SJCRH30 (cell line): Measurements from ENCODE around the gene FFAR2. TPM values are rescaled to one million over a fixed set of nuclear protein-coding genes. Genes with fewer than 3 reads are reported as not detected.
"Not testable (repeated sequence)": the region's sequence is repeated elsewhere in the genome, so short reads cannot be mapped to it uniquely, and the experiment has no call there.

Experiments used
- DNase-seq, 2 experiments: peaks; one replicate each; pipeline ENCODE4 v3.0.0-alpha.2; 2015 to 2020
- H3K27ac ChIP-seq: fragments of 250-450 bp; sonication (Bioruptor Pico); 2 replicates; pipeline ENCODE4 v1.5.1; 2020; ENCODE audit warnings: mild to moderate bottlenecking, moderate library complexity
- H3K27me3 ChIP-seq: fragments of 250-450 bp; sonication (Bioruptor Pico); 2 replicates; pipeline ENCODE4 v1.5.1; 2020; ENCODE audit warnings: mild to moderate bottlenecking, moderate library complexity
- H3K36me3 ChIP-seq: fragments of 250-450 bp; sonication (Bioruptor Pico); 2 replicates; pipeline ENCODE4 v1.5.1; 2020; ENCODE audit warnings: mild to moderate bottlenecking, moderate library complexity
- H3K4me1 ChIP-seq: fragments of 250-450 bp; sonication (Bioruptor Pico); 2 replicates; pipeline ENCODE4 v1.5.1; 2020; ENCODE audit warnings: mild to moderate bottlenecking, moderate library complexity
- H3K4me3 ChIP-seq: fragments of 250-450 bp; sonication (Bioruptor Pico); 2 replicates; pipeline ENCODE4 v1.5.1; 2020; ENCODE audit warnings: mild to moderate bottlenecking, moderate library complexity
- H3K9me3 ChIP-seq: fragments of 250-450 bp; sonication (Bioruptor Pico); replicated peaks from 2 replicates; pipeline ENCODE4 v1.5.1; 2020; ENCODE audit warnings: mild to moderate bottlenecking, moderate library complexity
- total RNA-seq: library from RNA; depleted of rRNA; stranded (reverse); fragments of >200 nt; shearing (Covaris generic); gene quantifications from 2 replicates; pipeline ENCODE4 v1.2.3, GENCODE V29; 2014

FFAR2 gene
- total RNA-seq, 1 experiment from 2014 or later = not detected

GRCh38 chr19:35458731-35459391 lies 10.8 kb downstream of the FFAR2 start:
- Histone ChIP-seq H3K27me3 (no peaks in the 10 kb centered on the region), H3K36me3 (no peaks in the 10 kb centered on the region), H3K9me3 (no peaks in the 10 kb centered on the region), H3K27ac (no peak overlapping the region), H3K4me3 (no peak overlapping the region), H3K4me1 (no peaks in the 10 kb centered on the region)
- no peak for DNase-seq

- DNase-seq = no peak
- H3K9me3 ChIP-seq = no peaks in the 10 kb centered on the region
- no peaks in the 10 kb centered on the region for H3K36me3 ChIP-seq
- H3K27ac ChIP-seq = no peak overlapping the region
- H3K4me3 ChIP-seq = no peak overlapping the region
- no peaks in the 10 kb centered on the region for H3K27me3 ChIP-seq
- no peaks in the 10 kb centered on the region for H3K4me1 ChIP-seq
Measured at GRCh38 chr19:35459414-35460082, 11.5 kb downstream of the FFAR2 start.

DNA sequence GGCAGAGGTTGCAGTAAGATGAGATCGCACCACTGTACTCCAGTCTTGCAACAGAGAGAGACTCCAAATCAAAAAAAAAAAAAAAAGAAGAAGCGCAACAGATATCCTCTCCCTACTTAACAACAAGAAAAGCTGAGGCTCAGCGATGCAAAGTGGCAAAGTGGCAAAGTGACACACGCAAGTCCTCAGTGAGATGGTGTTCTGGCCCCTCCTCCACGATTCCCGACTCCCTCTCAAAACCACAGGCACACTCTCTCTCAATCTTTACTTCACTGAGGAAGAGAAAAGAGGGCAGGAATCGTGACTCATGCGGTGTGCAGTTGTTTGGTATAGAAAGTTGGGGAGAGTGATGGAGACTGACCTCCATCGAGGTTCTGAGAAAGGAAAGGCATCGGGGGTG lies 12.6 kb downstream of the FFAR2 start:
- Histone ChIP-seq H3K27ac (no peak overlapping the region), H3K4me1 (no peaks in the 10 kb centered on the region), H3K27me3 (no peaks in the 10 kb centered on the region), H3K9me3 (no peaks in the 10 kb centered on the region), H3K4me3 (no peak overlapping the region), H3K36me3 (no peaks in the 10 kb centered on the region)
- no peak for DNase-seq

DNA sequence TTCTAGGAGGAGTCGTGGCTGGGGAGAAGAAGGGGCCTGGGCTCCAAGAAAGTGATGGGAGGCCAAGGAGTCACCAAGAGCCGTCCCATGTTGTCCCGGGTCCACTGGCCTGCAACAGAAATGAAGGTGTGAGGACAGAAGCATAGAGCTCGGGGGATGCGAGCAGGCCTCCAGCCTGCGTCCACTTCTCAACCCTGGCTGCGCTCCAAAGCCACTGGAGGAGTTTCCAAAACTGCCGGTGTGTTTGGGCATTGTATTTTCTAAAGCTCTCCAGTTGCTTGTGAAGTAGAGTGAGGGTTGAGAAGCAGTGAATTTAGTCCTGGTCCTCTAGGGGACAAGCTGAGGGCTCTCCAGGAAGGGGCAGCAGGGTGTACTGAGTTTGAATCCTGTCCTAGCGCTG lies 13.0 kb downstream of the FFAR2 start:
- no peak for DNase-seq

GRCh38 chr19:35461788-35462187 lies 13.7 kb downstream of the FFAR2 start:
- not testable (repeated sequence) for H3K27me3 ChIP-seq, H3K27ac ChIP-seq, DNase-seq, H3K4me3 ChIP-seq, H3K9me3 ChIP-seq, H3K4me1 ChIP-seq, H3K36me3 ChIP-seq

More for the DNA sequence above, 13.0 kb downstream of the FFAR2 start:
- no peaks in the 10 kb centered on the region for H3K27me3 ChIP-seq
- no peaks in the 10 kb centered on the region for H3K4me1 ChIP-seq
- no peaks in the 10 kb centered on the region for H3K36me3 ChIP-seq
- H3K4me3 ChIP-seq = no peak overlapping the region
- H3K27ac ChIP-seq = no peak overlapping the region
- H3K9me3 ChIP-seq = no peaks in the 10 kb centered on the region

- Histone ChIP-seq H3K27me3 (no peaks in the 10 kb centered on the region; the same call in 1 of the 2 replicates), H3K9me3 (no peaks in the 10 kb centered on the region), H3K36me3 (no peaks in the 10 kb centered on the region), H3K27ac (no peak overlapping the region), H3K4me3 (no peak overlapping the region), H3K4me1 (no peaks in the 10 kb centered on the region)
- DNase-seq = no peak
Measured at GRCh38 chr19:35462476-35462953, 14.5 kb downstream of the FFAR2 start.

GRCh38 chr19:35462956-35463355 lies 14.9 kb downstream of the FFAR2 start:
- H3K27me3 ChIP-seq, DNase-seq, H3K9me3 ChIP-seq, H3K4me1 ChIP-seq, H3K4me3 ChIP-seq, H3K36me3 ChIP-seq, H3K27ac ChIP-seq: not testable (repeated sequence)

DNA sequence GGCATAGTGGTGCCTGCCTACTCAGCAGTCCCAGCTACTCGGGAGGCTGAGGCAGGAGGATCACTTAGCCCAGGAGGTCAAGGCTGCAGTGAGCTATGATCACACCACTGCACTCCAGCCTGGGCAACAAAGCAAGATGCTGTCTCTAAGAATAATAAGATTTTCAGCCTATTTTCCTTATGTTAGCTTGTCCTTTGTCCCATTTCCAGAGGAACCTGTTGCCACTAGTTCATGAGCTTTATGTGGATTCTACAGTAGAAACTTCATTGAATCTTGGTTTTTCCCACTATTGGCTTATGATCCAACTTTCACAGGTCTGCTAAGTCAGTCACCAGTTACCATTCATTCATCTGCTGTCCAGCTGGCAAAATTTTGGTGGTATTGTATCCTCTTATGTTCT lies 18.2 kb downstream of the FFAR2 start:
- H3K36me3 ChIP-seq = no peaks in the 10 kb centered on the region
- no peak overlapping the region for H3K4me3 ChIP-seq
- peaks cover 10% of the 10 kb centered on the region; the same call in 1 of the 2 replicates for H3K27me3 ChIP-seq
- no peak overlapping the region for H3K27ac ChIP-seq
- no peaks in the 10 kb centered on the region for H3K4me1 ChIP-seq
- no peaks in the 10 kb centered on the region for H3K9me3 ChIP-seq
- DNase-seq = no peak

DNA sequence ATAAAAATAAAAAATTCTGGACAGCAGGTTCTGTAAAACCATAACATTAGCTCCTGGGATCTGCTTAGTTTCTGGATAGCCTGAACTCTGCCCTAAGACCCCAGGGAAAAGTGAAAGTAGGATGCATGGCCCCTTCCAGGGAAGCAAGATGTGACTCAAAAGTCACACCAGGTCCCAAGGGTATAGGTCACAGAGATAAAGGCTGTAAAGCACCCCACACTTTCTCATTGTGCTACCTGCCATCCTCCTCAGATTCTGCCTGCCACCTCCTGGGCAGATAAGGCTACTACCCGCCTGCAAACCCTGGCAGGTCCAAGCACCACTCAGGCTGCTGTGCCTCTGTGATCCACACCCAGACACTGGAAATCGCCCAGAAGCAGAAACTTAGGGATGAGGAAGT lies 20.6 kb downstream of the FFAR2 start:
- Histone ChIP-seq H3K36me3 (no peaks in the 10 kb centered on the region), H3K27me3 (peaks cover 10% of the 10 kb centered on the region; the same call in 1 of the 2 replicates), H3K4me1 (no peaks in the 10 kb centered on the region), H3K4me3 (no peak overlapping the region), H3K9me3 (no peaks in the 10 kb centered on the region), H3K27ac (no peak overlapping the region)
- peak; percentile 11 to 22 for DNase-seq

DNA sequence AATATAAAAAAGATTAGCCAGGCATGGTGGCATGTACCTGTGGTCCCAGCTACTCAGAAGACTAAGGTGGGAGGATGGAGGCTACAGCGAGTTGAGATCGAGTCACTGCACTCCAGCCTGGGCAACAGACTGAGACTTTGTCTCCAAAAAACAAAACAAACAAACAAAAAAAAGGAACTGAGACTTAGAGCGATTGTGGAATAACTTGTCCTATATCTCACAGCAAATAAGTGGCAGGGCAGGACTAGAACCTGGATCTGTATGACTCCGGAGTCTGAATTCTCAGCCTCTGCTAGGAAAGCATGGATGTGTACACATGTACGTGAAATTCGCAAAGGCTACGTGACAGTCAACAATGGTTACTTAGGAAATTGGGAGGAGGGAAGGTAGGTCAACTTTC lies 22.1 kb downstream of the FFAR2 start:
- no peaks in the 10 kb centered on the region for H3K9me3 ChIP-seq
- H3K27me3 ChIP-seq = peaks cover 15% of the 10 kb centered on the region; the same call in 1 of the 2 replicates
- no peak for DNase-seq
- no peaks in the 10 kb centered on the region for H3K4me1 ChIP-seq
- H3K27ac ChIP-seq = no peak overlapping the region
- no peaks in the 10 kb centered on the region for H3K36me3 ChIP-seq
- no peak overlapping the region for H3K4me3 ChIP-seq

GRCh38 chr19:35471075-35471474 lies 23.0 kb downstream of the FFAR2 start:
- DNase-seq, H3K9me3 ChIP-seq, H3K27ac ChIP-seq, H3K4me1 ChIP-seq, H3K36me3 ChIP-seq, H3K4me3 ChIP-seq: not testable (repeated sequence)
- peaks cover 15% of the 10 kb centered on the region; the same call in 1 of the 2 replicates for H3K27me3 ChIP-seq

DNA sequence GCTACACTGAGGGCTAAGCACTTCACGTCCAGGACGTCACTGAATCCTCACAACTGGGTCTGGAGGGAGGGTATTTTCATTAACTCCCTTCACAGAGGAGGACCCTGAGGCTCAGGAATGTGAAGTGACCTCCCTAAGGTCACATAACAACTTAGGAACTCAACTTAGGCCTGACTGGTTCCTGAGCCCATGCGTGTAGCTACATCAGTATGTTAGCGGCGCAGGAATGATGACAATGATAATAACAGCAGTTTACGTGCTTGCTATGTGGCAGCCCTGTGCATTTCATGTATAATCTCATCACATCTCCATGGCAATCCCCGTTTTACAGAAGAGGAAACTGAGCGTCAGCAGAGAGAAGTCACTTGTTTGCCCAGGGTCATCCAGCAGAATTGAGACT lies 23.9 kb downstream of the FFAR2 start:
- no peak for DNase-seq
- Histone ChIP-seq H3K4me1 (no peaks in the 10 kb centered on the region), H3K36me3 (no peaks in the 10 kb centered on the region), H3K4me3 (no peak overlapping the region), H3K27ac (no peak overlapping the region), H3K27me3 (peaks cover 15% of the 10 kb centered on the region; the same call in 1 of the 2 replicates), H3K9me3 (no peaks in the 10 kb centered on the region)

DNA sequence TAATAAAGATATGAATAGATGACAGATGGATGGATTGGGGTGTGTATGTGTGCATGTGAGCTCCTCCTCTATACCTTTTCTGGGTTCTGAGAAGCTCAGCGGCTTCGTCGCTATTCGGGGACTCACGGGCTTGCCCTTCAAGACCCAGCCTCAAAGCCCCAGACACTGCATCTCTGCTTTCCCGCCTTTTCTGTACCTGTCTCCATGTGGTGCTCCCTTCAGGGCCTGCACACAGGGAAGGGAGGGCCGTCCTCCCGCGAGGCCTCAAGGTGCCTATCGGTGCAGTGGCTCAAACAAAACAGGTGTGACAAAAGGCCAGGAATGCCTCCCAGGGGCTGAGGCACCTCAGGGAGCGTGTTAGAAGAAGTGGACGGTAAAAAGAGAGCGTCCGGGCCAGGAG lies 26.0 kb downstream of the FFAR2 start:
- Histone ChIP-seq H3K9me3 (no peaks in the 10 kb centered on the region), H3K36me3 (no peaks in the 10 kb centered on the region), H3K27me3 (peaks cover 10% of the 10 kb centered on the region; the same call in 1 of the 2 replicates), H3K27ac (no peak overlapping the region), H3K4me3 (no peak overlapping the region), H3K4me1 (no peaks in the 10 kb centered on the region)
- no peak for DNase-seq

DNA sequence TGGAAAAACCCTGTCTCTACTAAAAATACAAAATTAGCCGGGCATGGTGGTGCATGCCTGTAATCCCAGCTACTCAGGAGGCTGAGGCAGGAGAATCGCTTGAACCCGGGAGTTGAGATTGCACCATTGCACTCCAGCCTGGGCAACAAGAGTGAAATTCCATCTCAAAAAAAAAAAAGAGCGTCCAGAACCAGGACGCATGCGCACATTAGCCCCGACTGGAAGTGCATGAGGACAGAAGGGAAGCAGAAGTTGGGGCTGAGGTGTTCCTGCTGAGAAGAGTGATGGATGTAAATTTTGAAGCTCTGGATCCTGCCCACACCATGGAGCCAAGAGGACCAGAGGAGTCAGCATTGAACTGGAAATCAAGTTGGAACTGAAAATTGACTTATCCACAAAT lies 26.5 kb downstream of the FFAR2 start:
- not testable (repeated sequence) for H3K4me1 ChIP-seq, H3K4me3 ChIP-seq, DNase-seq, H3K27me3 ChIP-seq, H3K9me3 ChIP-seq, H3K36me3 ChIP-seq, H3K27ac ChIP-seq

GRCh38 chr19:35476149-35476548 lies 28.1 kb downstream of the FFAR2 start:
- DNase-seq = no peak
- H3K9me3 ChIP-seq = no peaks in the 10 kb centered on the region
- H3K27ac ChIP-seq = no peak overlapping the region
- H3K4me3 ChIP-seq = no peak overlapping the region
- H3K4me1 ChIP-seq = no peaks in the 10 kb centered on the region
- 0 out of 2 replicates have a peak, but pooled peaks cover 9% of the 10 kb centered on the region for H3K27me3 ChIP-seq
- no peaks in the 10 kb centered on the region for H3K36me3 ChIP-seq
